Measurements from ENCODE around the gene GJB3. TPM values are rescaled to one million over a fixed set of nuclear protein-coding genes. Genes with fewer than 3 reads are reported as not detected.

GJB3 gene
- total and polyA plus RNA-seq, 2 of the 13 experiments (the other 11 are each of a cell fraction or from before 2014, with no cell fraction given): not detected

GRCh38 chr1:34825455-34826091 lies 44.6 kb downstream of the GJB3 start (continued):
- no peak; the same call in 1 of the 2 replicates for TF ChIP-seq ZGPAT (CRISPR knock-in tag; IDR thresholded peaks at IDR 0.05)
- TF ChIP-seq KLF9 (CRISPR knock-in tag; IDR thresholded peaks at IDR 0.05; ENCODE audit: low read depth): no peak
- TF ChIP-seq ZNF574 (CRISPR knock-in tag; IDR thresholded peaks at IDR 0.05): peak; percentile 70; the same call in 1 of the 2 replicates
- no peak for TF ChIP-seq ZC3H13 (CRISPR knock-in tag; IDR thresholded peaks at IDR 0.05)
- TF ChIP-seq ZNF773 (CRISPR knock-in tag; IDR thresholded peaks at IDR 0.05; ENCODE audit: borderline replicate concordance): no peak
- TF ChIP-seq HNF4A (CRISPR knock-in tag; IDR thresholded peaks at IDR 0.05): peak; percentile 59; the same call in 1 of the 2 replicates
- no peak for TF ChIP-seq ZNF589 (CRISPR knock-in tag; conservative IDR thresholded peaks at IDR 0.05)
- peak; percentile 51; the same call in 1 of the 2 replicates for TF ChIP-seq FOXK1 (CRISPR knock-in tag; IDR thresholded peaks at IDR 0.05; ENCODE audit: borderline replicate concordance, low read depth)
- no peak for TF ChIP-seq CENPX (CRISPR knock-in tag; IDR thresholded peaks at IDR 0.05)
- TF ChIP-seq ISL2 (CRISPR knock-in tag; IDR thresholded peaks at IDR 0.05): peak; percentile 53; the same call in 1 of the 2 replicates
- no peak for TF ChIP-seq AKAP8 (CRISPR knock-in tag; IDR thresholded peaks at IDR 0.05)
- TF ChIP-seq NFE2L2 (IDR thresholded peaks at IDR 0.05; ENCODE audit: low read length): no peak
- TF ChIP-seq ZNF354B (CRISPR knock-in tag; IDR thresholded peaks at IDR 0.05): no peak
- no peak for TF ChIP-seq FOXA1 (IDR thresholded peaks at IDR 0.05)
- TF ChIP-seq FOXA1 (CRISPR knock-in tag; IDR thresholded peaks at IDR 0.05): peak; percentile 85
- no peak for TF ChIP-seq KAT8 (CRISPR knock-in tag; IDR thresholded peaks at IDR 0.05)
- TF ChIP-seq BCL3 (CRISPR knock-in tag; IDR thresholded peaks at IDR 0.05): 0 out of 2 replicates have a peak, but pooled peaks have one; percentile 57
- no peak for TF ChIP-seq PCBP2 (optimal IDR thresholded peaks at IDR 0.05; ENCODE audit: low read depth, low read length, poor library complexity, severe bottlenecking)
- TF ChIP-seq FIP1L1 (IDR thresholded peaks at IDR 0.05; ENCODE audit: borderline replicate concordance, insufficient read depth, low read depth, low read length): no peak
- no peak for TF ChIP-seq ZNF558 (CRISPR knock-in tag; IDR thresholded peaks at IDR 0.05; ENCODE audit: borderline replicate concordance)
- TF ChIP-seq SNRNP70 (IDR thresholded peaks at IDR 0.05; ENCODE audit: low read depth, low read length): no peak
- TF ChIP-seq THYN1 (CRISPR knock-in tag; IDR thresholded peaks at IDR 0.05; ENCODE audit: borderline replicate concordance, low read depth): no peak
- TF ChIP-seq POLR2AphosphoS2 (IDR thresholded peaks at IDR 0.05; ENCODE audit: low read depth, low read length): no peak
